Stimulated activated CD4-positive, alpha-beta T cell treated with anti-CD3 and anti-CD28 coated beads, Interleukin-2, amount 100 ng/mL, for 24 hours (primary cell): ENCODE data around the gene SLC35F1.
A peak's percentile ranks its signal among the peaks of the same experiment; 100 is the strongest.

Experiments
- DNase-seq, 2 donors: peaks; one replicate each; pipeline ENCODE4 v3.0.0-alpha.2; 2020

The SLC35F1 gene

DNA sequence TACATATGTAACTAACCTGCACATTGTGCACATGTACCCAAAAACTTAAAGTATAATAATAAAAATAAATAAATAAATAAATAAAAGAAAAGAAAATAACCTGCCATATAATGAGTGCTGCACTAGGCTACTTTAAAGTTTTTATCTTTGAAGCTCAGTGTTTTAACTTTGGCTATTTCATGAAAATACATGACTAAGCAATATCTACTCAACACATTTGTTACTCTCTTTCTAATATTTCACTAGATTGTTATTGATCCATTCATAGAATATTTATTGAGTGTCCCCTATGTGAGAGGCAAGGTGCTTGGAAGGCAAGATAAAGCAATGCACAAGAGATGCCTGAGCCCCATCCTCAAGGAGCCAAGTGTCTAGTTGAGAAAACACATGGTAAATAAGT, 221.7 kb downstream of the SLC35F1 start:
- no peak for DNase-seq

DNA sequence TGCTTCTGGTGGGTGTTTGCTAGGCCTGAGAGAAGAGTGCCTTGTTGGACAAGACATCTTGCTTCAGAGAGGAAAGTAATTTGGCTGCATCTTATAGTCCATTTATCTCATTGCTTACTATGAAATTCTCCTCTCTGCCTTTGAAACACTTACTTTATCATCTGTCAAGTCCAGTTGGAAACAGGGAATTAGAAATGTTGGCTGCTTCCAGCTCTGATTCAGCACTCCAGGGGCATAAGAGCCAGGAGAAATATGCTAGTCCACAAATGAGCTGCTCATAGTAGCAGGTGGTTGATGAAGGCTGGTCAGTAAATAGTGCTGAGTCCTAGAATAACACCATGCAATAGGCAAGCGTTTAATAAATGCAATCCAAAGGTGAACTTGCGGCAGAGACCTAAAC, 227.1 kb downstream of the SLC35F1 start:
- no peak for DNase-seq

DNA sequence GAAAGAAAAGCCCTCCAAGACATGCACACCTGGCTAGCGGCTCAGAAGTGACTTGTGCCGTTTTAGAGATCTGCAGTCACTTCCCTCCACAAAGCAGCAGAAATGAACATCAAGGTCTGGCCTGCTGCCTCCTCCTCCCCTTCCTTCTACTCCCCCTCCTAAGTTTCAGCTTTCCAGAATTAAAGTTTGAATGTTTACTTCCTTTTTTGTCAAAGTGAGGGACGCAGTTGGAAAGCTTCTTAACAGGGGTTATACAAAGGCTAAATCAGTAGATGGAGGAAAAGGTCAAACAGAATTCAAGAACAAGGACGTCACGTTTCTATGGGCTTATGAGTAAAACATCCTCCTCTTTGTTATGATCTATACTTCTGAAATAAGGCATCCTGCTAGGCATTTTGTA, 227.7 kb downstream of the SLC35F1 start:
- no peak for DNase-seq

DNA sequence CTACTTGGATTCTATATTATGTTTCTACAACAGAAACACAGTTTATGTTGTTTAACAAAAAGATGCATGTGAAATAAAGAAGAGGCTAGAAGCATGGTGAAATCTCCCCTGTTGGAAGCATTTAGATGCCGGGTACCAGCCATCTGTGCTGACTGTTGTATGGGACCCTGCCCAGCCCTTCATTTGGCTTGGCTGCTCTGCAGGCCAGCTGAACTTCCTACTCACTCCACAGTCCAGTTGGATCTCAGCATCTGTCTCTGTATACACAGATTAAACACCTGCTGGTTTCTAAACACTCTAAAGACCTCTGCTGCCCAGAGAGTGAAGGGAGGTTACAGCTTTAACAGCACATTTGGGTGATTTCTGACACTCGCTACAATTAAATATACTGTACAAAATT, 228.3 kb downstream of the SLC35F1 start:
- no peak for DNase-seq

DNA sequence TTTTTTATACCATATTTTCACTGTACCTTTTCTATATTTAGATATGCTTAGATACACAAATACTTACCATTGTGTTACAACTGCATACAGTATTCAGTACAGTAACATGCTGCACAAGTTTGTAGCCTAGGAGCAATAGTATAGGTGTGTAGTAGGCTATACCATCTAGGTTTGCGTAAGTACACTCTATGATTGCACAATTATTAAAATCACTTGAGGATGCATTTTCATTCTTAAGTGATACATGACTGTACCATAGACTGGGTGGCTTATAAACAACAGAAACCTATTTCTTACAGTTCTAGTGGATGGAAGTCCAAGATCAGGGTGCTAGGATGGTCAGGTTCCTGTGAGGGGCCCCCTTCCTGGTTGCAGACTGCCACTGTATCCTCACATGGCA, 234.1 kb downstream of the SLC35F1 start:
- no peak for DNase-seq

DNA sequence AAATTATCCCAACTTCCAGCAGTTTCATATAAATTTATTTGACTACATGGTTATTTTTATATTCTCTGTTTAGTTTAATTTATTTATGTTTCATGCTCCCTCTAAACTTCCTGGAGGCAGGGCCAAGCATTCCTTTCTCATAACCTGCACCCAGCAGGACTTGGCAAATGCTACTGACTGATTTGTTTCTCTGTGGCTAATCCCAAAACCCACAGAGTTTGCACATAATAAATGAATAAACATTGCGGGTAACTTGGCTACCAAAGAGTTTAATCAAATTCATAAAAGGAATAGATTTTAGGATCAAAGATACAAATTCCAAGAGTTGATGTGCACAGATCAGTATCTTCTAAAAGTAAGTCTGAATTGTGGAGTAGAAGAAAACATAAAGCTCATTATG, 239.5 kb downstream of the SLC35F1 start:
- no peak for DNase-seq

DNA sequence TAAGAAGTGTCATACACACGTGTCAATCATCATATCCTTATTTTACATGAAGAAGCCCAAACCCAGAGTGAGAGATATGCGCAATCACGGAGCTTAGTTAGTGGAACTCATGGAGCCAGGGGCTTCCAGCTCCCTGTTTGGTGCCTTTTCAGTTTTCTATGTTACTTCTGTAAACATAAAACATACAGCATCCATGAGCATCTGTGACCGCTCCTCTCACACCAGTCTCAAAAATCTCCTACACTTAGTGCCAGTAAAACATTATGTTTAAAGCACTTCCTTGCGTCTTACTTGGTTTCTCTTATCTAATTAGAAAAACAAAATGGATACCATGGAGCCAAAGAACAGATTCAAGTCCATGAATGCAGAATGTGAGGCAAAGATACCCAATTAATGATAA, 240.4 kb downstream of the SLC35F1 start:
- DNase-seq = no peak

DNA sequence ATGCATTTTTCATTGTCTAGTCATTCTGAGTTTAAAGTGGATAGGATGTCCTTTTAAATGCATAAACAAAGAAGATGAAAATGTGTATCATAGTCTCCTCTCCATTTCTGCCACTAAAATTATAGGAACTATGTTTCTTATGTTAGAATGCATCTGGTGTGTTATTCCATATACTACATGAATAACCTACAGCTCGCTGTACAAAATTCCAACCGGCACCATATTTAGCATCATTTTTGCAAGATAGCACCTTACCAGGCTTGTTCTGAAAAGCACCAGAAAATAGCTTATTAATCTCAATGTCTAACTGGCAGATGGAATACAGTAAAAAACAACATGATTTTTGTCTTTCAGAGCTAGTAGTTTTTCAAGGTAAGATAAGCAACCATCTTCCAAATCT, 241.5 kb downstream of the SLC35F1 start:
- no peak for DNase-seq

DNA sequence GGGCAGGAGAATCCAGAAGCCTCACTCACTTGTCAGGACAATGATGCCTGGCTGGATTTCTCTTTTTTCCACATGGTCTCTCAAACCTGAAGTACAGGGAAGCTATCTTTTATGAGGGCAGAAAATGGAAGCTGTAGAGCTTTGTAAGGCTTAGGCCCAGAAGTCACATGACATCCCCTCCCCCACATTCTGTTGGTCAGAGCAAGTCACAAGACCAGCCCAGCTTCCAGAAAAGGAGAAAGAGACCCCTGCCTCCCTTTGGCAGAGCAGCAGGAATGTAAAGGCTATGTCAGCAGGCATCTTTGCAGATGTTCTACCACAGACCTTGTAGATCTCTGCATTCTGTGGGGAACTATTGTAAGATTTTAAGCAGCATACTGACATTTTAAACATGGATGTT, 245.5 kb downstream of the SLC35F1 start:
- DNase-seq = no peak

DNA sequence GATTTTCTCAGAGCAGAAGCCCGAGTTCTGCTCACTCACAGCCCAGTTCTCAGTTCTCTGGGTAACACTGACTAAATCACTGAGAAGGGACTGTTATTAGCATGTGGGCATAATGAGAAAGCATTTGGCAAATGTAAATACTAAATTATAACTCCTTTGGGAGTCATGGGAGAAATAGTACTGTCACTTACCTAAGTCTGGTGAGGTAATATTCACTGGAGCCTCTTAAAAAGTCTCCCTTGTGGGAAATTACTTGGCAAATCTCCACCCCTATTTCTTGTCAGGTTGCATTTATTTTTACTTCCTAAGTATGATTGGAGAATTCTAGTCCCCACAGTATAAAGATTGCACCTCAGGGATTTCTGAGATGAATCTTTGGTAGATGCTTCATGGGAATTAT, 254.3 kb downstream of the SLC35F1 start:
- DNase-seq = no peak

DNA sequence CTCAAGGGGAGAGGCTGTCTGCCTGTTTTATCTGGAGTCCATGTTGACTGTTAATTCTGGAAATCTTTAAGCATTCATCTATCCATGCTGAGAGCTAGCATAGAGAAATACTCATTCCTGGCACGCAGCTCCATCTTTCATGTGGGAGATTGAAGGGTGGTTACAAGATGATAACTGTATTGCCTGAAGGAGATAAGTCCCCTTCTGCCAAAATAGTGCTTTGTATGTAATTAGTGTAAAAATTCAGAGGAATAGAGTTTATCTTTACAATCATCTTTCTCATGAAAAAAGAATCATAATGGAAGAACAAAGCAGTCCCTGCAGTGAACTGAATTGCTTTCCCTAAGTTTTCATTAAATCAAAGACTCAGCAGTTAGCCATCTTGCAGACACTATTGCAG, 256.5 kb downstream of the SLC35F1 start:
- DNase-seq = no peak

DNA sequence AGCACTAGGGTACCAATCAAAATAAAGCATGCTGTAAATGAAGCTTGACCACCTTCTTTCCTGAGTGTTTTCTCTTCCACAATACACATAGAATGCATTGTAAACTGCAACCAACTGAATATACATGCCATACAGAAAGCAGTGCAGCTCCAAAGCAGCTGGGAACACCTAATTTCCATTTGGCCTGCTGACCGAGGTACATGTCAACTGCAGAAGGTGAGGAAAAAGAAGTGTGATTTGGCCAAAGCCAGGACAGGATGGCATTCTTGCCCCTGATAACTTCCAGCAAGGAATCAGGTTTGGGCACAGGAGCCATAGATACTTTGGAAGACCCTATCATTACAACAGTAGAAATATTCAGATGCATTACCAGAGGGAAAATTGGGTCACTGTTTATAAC, 258.4 kb downstream of the SLC35F1 start:
- DNase-seq = no peak

DNA sequence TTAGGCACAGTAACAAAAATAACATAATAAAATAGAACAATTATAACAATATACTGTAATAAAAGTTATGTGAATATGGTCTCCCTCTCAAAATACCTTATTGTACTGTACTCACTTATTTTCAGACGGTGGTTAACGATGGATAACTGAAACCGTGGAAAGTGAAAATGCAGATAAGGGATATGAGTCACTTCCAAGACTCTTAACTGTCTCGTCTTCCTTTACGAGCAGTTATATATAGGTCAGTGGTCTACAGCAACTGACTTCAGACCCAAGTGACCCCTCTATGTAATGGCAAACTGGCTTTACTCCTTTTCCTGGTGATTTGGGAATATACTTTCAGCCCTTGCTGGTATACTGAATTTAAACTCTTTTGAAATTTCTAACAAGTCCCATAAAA, 261.4 kb downstream of the SLC35F1 start:
- no peak for DNase-seq

DNA sequence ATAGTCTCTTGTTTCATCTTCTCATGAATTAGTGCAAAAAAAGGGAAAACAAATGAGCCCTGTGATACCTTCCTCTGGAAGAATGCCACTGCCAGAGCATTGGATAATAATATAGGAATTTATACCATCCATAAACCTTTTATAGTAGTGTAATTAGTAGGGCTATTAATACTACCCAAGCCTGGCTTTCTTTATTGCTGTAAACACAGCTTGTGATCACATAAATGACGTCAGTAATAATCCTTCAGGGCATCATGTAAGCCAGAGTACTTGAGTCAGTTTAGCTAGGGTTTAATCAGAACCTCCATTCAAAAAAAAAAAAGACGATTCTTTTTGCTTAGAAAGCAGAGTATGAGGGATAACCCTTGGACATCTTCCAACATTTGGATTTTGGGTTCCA, 264.8 kb downstream of the SLC35F1 start:
- no peak for DNase-seq

DNA sequence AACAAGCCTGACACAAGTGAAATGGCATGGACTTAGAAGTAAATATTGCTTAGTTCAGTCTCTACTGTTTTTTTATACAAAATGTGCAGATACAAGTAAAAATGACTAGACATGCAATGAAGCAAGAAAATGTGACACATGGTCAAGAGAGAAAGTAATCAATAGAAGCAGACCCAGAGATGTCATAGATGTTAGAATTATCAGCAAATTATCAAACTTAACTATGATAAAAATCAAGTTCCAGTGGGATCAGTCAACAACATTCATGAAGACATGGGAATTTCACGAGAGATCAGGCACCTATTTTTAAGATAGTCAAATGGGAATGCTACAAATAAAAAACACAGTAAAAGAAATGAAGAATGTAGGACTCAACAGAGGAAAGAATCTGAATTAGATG, 267.0 kb downstream of the SLC35F1 start:
- DNase-seq = no peak

DNA sequence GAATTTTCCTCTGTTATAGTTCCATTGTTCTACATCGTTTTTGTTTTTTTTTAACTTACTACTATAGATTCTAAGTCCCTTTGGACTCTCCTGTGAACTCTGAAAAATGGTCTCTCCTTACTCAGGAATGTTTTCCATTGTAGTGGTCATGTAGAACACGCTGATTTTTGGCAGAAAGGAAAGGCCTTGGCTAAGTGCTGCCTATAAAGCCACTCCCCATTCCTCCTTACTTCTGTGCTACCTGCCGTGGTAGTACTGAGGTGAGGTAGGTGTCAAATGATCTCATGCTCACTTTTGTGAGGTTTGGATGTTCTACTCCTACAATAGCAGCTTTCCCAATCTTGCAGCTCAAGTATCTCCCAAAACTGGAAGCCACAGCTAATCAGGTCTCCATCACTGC, 270.7 kb downstream of the SLC35F1 start:
- DNase-seq = no peak

DNA sequence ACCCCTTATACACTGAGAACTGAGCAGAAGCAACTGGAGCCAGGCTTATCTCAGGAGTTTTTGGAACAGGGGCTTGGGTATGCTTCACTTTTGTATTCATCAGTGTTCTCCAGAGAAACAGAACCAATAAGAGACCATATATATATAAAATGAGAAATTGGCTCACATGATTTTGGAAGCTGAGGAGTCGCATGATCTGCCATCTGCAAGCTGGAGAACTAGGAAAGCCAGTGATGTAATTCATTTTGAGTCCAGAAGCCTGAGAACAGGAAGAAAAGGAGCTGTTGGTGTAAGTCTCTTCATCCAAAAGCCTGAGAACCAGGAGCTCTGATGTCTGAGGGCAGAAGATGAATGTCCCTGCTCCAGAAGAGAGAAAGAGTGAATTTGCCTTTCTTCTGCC, 272.0 kb downstream of the SLC35F1 start:
- DNase-seq = no peak

DNA sequence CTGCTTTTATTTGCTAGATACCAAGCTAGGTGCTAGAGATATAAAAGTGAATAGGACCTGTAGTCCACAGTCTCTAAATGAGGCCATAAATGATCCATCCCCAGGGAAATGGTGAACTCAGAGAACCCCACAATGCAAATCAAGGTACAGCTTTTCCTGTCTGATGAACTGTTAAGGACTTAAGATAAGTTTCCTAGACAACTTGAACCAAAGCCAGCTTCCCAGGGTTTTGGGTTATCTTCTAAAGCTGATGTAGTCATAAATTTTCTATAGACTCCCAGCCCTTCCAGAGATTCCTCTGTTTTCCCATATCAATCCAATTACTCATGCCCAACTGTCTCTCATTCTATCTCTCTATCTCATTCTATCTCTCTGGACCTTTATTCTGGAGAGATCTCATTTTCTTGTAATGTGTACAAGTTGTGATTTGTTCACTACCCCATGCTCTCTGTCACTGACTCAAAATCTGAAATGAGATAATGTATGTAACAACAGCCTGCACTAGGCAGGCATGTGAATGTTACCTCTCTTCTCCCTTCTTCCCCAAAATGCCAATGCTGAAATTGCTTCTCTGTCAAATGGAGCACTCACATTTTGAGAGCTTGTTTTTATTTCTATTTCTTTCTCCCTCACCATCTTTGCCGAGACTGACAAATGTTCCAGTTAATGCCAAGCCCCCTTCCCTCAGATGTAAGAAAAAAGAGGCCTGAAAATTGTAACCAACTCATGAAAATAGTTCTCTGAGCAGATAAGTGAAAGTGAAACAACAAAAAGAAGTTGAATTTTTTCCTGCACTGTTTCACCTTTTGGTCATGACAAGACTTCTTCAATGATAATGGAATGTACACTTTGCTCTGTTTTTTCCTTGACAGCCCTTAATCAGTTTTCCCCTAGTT, 279.9 kb downstream of the SLC35F1 start:
- no peak for DNase-seq

DNA sequence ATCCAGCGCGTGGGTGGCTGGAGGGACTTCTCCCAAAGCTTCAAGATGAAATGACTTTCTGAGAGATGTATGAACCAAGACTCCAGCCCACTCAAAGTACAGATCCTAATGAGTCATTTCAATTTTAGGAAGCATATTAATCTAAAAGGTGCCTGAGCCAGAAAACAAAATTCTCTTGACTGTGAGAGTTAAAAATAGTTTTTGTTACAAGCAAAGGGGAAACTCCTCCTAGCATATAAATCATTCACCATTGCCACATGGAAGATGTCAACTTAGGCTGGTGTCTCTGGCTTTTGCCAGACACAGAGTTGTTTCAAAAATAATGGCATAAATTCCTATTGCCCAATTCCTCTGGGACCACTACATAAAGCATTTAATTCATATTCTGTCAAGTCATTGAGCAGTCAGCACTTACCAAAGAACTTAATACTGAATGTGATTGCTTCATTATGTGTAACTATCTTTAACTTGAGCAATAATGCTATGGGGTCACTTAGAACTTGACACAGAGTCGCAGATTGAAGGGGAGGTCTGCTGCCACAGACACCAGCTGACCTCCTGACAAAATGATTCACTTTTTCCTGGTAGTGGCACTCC, 280.6 kb downstream of the SLC35F1 start:
- DNase-seq = peak in 1 of 2 donors; percentile 8

DNA sequence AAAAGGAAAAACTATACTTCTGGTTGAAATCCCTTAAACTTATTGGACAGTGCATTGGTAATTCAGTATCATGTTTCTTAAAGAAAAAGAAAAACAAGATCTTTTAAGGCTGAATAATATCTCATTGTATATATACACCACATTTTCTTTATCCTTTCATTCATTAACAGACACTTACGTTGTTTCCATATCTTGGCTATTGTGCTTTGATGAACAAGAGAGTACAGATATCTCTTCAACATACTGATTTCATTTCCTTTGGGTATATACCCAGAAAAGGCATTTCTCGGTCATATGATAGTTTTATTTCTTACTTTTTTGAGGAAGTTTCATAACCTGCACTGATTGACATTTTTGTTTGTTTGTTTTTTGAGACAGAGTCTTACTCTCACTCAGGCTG, 281.5 kb downstream of the SLC35F1 start:
- no peak for DNase-seq

DNA sequence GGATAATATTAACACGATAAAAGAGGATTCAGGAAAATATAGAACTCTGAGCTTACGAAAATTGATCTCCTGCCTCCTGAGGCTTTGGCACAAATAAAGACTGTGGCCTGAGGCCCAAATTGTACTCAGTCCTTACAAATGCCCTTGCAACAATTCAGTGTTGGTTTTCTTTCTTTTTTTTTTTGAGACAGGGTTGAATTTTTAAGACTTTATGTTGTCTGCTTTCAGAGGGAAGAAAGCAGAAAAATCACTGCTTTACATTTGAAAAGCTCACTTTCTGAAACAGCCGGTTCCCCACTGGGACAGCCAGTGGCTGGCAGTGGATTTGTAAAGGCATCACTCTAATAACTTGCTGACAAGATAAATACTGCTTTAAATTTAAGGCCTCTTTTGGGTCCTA, 290.5 kb downstream of the SLC35F1 start:
- no peak for DNase-seq

DNA sequence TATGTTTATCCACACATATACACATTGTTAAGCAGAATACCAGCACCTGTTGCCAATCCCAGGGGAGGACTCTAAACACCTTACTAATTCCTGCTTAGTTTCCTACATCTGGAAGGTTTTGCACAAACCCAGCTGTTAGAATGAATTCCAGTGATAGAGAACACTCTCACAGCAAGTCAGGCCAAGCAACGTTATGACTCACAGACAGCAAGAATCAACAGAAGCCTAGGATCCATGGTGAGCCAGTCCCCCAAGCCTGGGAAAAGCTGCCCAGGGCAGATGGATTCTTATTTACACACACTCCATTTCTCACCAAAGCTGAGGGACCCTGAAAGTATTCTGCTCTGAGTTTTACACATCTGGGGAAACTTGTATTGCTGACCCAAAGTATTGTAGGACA, 291.7 kb downstream of the SLC35F1 start:
- DNase-seq = no peak

DNA sequence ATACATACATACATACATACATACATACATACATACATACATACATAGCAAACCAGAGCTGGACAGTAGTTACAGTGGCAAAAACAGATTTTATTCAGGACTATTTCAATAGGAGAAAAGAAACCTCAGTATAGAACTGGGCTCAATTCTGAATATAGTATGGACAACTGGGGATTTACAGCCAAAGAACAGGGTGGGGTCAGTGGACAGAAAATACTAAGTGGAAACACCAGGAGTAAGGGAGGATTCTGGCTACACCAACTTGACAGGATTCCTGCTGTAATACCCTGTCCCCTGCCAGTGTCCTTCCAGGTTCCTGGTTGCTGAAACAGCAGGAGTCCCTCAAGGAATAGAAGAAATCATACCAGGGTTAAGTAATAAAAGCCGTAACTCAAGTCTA, 293.1 kb downstream of the SLC35F1 start:
- DNase-seq = no peak

DNA sequence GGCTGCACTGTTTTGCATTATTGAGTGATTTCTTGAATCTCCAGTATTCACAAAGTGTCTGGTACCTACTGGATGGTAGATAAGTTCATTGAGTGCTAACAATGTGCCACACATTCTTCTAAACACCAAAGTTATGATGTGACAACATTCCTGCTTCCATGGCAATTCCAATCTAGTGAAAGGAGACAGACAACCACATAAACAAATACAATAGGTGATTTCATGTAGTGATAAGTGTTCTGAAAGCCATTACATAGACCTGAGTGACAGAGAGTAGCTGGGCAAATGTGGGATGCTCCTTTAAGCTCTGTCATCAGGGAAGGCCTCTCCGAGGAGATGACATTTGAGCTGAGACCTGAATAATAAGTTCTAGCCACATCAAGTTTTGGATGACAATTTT, 295.5 kb downstream of the SLC35F1 start:
- DNase-seq = no peak

DNA sequence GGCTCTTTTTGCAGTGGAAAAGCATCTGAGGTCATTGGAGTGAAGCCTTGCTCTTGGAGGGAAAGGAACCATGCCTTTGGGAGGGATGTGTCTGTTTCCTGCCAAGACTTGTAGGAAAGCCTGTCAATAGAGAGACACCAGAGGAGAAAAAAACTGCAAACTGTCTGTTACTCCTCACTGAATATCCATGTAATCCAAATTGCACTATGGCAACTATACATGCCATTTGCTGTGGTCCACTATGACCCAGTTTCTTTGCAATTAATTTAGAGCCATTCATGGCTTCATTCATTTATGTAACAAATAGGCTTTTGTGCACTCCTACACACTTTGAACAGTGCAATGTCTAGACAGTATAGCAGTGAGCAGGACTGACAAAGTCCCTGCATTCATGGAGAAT, 296.5 kb downstream of the SLC35F1 start:
- no peak for DNase-seq
